Glutamatergic neuron (in vitro differentiated cells): ENCODE measurements around the gene OR2K2. TPM values are rescaled to one million over a fixed set of nuclear protein-coding genes. Genes with fewer than 3 reads are reported as not detected.
"Not testable (repeated sequence)": the region's sequence is repeated elsewhere in the genome, so short reads cannot be mapped to it uniquely, and the experiment has no call there.

Source experiments
- DNase-seq: peaks from one replicate; pipeline ENCODE4 v3.0.0; 2022
- H3K27ac Mint-ChIP-seq: one replicate; pipeline ENCODE4 v1.8.0; 2020; ENCODE audit warnings: mild to moderate bottlenecking, mixed read lengths, inconsistent platforms; ENCODE audit not compliant: unreplicated experiment
- H3K27me3 Mint-ChIP-seq: one replicate; pipeline ENCODE4 v1.8.0; 2020; ENCODE audit warnings: mild to moderate bottlenecking, moderate library complexity, mixed read lengths, inconsistent platforms; ENCODE audit not compliant: unreplicated experiment
- H3K36me3 Mint-ChIP-seq: one replicate; pipeline ENCODE4 v1.8.0; 2020; ENCODE audit warnings: mild to moderate bottlenecking, mixed read lengths, inconsistent platforms; ENCODE audit not compliant: unreplicated experiment
- H3K4me1 Mint-ChIP-seq: one replicate; pipeline ENCODE4 v1.8.0; 2020; ENCODE audit warnings: mild to moderate bottlenecking, low read depth, mixed read lengths, inconsistent platforms; ENCODE audit not compliant: unreplicated experiment
- H3K4me3 Mint-ChIP-seq: one replicate; pipeline ENCODE4 v1.8.0; 2020; ENCODE audit warnings: mild to moderate bottlenecking, mixed read lengths, inconsistent platforms; ENCODE audit not compliant: unreplicated experiment
- H3K9me3 Mint-ChIP-seq: one replicate; pipeline ENCODE4 v1.8.0; 2020; ENCODE audit warnings: mild to moderate bottlenecking, moderate library complexity, mixed read lengths, inconsistent platforms; ENCODE audit not compliant: unreplicated experiment
- CTCF ChIP-seq: fragments of 200-600 bp; sonication (generic); IDR thresholded peaks from one replicate; pipeline ENCODE4 v1.5.0; 2021; ENCODE audit not compliant: partially characterized antibody, unreplicated experiment
- total RNA-seq: library from RNA; stranded (reverse); fragmentation: NEBNext Ultra II Directional; extraction: Animal tissue kit (Norgen Biotek cat#: 25700); gene quantifications from one replicate; pipeline ENCODE4 v1.2.1, GENCODE V29; 2021; ENCODE audit not compliant: unreplicated experiment

Gene OR2K2
- total RNA-seq, 1 donor from 2014 or later, result not detected

GRCh38 chr9:111350556-111350955 is 20.5 kb upstream of the OR2K2 start:
- no peak overlapping the region for H3K4me3 Mint-ChIP-seq
- no peak overlapping the region for H3K27ac Mint-ChIP-seq
- no peaks in the 10 kb centered on the region for H3K4me1 Mint-ChIP-seq
- peaks cover 3% of the 10 kb centered on the region for H3K9me3 Mint-ChIP-seq
- no peak for TF ChIP-seq CTCF
- no peaks in the 10 kb centered on the region for H3K36me3 Mint-ChIP-seq
- H3K27me3 Mint-ChIP-seq, result no peaks in the 10 kb centered on the region
- no peak for DNase-seq

- no peak for DNase-seq
- H3K27ac Mint-ChIP-seq, result no peak overlapping the region
- H3K36me3 Mint-ChIP-seq, result no peaks in the 10 kb centered on the region
- peaks cover 1% of the 10 kb centered on the region for H3K9me3 Mint-ChIP-seq
- no peak overlapping the region for H3K4me3 Mint-ChIP-seq
- H3K4me1 Mint-ChIP-seq, result no peaks in the 10 kb centered on the region
- no peak for TF ChIP-seq CTCF
- no peaks in the 10 kb centered on the region for H3K27me3 Mint-ChIP-seq
These were observed 19.7 kb upstream of the OR2K2 start for GRCh38 chr9:111349766-111350165.

- Mint-ChIP-seq H3K4me1 (no peaks in the 10 kb centered on the region), H3K27me3 (no peaks in the 10 kb centered on the region), H3K27ac (no peak overlapping the region), H3K4me3 (no peak overlapping the region), H3K9me3 (peaks cover 1% of the 10 kb centered on the region), H3K36me3 (no peaks in the 10 kb centered on the region)
- no peak for TF ChIP-seq CTCF
- no peak for DNase-seq
These were observed 18.8 kb upstream of the OR2K2 start for GRCh38 chr9:111348821-111349271.

- not testable (repeated sequence) for H3K4me3 Mint-ChIP-seq, H3K27me3 Mint-ChIP-seq, H3K36me3 Mint-ChIP-seq, DNase-seq, H3K9me3 Mint-ChIP-seq, H3K27ac Mint-ChIP-seq, H3K4me1 Mint-ChIP-seq
These were observed 4.4 kb upstream of the OR2K2 start for GRCh38 chr9:111334318-111334863.

GRCh38 chr9:111320631-111321030 is 9.4 kb downstream of the OR2K2 start:
- no peak for TF ChIP-seq CTCF
- H3K9me3 Mint-ChIP-seq, result no peaks in the 10 kb centered on the region
- H3K27me3 Mint-ChIP-seq, result no peaks in the 10 kb centered on the region
- no peak overlapping the region for H3K27ac Mint-ChIP-seq
- no peaks in the 10 kb centered on the region for H3K4me1 Mint-ChIP-seq
- no peak overlapping the region for H3K4me3 Mint-ChIP-seq
- no peak for DNase-seq
- no peaks in the 10 kb centered on the region for H3K36me3 Mint-ChIP-seq
